ENCODE measurements around the gene SLC38A3.
"Not testable (repeated sequence)": the region's sequence is repeated elsewhere in the genome, so short reads cannot be mapped to it uniquely, and the experiment has no call there.

The SLC38A3 gene

DNA sequence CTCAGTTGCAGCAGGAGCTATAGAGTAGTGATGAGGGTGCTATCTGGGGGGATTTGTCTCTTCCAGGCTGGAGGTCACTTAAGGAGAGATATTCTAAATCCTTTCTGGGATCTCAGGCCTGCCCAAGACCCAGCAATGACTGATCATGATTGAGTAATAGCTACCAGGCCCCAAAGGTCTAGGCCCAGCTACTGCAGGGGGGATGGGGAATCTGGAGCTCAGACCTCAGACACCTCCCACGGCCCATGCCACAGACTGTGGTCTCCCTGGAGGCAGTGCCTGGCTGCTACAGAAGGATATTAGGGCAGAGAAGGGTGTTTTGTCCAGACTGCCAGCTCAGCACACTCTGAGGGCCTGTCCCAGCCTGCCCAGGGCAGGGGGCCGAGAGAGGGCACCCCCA lies 6.9 kb downstream of the SLC38A3 start:
- no peak for FAIRE-seq

DNA sequence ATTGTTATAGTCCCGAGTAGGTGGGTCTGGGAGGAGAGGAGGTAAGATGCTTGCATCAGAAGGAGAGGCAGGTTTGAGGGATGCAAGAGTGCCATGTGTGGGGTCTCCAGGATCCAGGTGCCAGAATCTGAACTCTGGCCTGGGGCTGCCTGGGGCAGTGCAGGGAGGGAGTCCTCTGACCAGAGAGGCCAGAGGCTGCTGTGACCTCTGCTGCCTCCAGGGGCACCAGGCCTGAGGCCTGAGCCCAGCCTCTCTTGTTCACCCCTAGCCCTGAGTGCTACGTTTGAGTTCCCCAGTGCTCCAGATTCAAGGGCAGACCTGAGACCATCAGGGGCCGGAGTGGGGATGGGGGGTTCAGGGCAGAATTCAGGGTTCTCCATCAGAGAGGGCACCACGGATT lies 7.4 kb downstream of the SLC38A3 start:
- FAIRE-seq, result no peak

DNA sequence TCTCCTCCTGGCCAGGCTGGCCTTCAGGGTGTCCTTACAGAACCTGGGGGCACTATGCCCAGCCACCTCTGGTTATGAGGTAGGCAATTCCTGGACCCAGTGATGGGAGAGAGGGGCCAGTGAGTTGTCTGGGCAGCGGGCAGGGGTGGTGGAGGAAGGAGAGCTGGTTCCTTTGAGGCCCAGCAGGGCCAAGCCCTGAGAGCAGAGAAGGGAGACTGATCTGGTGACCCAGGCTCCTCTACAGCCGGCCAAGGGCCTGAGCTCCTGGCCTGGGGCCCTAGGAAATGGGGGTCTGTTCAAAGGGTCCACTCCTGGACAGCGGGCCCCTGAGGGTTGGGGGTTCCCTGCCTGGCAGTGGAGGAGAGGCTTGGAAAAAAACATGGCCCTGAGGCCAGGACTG lies 7.9 kb downstream of the SLC38A3 start:
- FAIRE-seq, result no peak

DNA sequence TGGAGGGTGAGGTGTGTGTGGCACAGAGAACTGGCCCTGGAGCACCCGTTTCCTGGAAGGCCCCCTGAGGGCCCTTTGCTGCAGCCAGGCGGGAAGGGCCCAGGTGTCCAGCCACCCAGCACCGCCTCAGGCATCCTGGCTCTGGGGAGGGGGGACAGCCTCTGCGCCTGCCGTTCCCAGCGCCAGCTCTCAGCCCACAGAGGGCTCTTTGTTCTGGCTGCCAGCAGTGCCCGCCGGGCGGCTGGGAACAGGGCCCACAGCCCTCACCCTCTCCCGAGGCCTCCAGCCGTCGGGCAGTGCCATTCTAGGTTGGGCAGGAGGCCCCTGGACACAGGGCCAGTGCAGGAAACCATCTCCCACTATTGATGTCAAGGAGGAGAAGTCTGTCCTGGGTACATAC lies 8.3 kb downstream of the SLC38A3 start:
- no peak for FAIRE-seq

DNA sequence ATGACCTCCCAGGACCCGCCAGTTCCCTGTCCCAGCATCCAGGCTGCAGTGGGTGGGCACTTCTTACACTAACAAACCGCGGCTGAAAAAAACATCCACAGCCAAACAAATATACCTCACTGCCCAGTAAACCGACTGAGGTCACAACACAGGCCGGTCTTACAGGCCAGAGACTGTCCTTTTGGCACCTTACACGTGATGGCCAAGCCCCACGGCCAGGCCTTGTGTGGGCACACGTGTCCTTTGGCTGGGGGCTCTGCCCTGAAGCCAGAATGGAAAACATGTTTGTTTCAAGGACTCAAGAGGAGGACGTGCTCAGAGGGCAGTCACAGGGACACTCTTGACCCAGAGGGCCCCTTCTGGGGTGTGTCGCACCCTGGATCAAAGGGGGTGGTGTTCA lies 9.8 kb downstream of the SLC38A3 start:
- FAIRE-seq, result no peak

DNA sequence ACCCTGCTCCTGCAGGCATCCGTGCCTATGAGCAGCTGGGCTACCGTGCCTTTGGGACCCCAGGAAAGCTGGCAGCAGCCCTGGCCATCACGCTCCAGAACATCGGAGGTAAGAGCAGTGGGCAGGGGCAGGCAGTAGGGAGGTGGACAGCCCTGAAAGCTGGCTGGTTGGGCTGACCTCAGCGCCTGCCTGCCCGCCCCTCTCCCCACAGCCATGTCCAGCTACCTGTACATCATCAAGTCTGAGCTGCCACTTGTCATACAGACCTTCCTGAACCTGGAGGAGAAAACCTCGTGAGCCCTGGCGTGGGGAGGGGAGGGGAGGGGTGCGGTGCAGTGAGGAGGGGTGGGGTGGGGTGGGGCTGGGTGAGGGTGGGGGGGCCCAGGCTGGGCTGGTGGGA lies 10.5 kb downstream of the SLC38A3 start:
- no peak for FAIRE-seq

DNA sequence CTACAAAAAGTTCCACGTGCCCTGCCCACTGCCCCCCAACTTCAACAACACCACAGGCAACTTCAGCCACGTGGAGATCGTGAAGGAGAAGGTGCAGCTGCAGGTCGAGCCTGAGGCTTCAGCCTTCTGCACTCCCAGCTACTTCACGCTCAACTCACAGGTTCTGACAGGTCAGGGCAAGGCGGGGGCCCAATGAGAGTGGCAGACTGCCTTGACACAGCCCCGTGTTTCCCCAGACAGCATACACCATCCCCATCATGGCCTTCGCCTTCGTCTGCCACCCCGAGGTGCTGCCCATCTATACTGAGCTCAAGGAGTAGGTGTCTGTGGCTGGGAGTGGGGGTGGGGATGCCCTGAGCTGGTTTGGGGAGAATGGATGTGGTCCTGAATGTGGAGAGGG lies 12.6 kb downstream of the SLC38A3 start:
- FAIRE-seq, result no peak

DNA sequence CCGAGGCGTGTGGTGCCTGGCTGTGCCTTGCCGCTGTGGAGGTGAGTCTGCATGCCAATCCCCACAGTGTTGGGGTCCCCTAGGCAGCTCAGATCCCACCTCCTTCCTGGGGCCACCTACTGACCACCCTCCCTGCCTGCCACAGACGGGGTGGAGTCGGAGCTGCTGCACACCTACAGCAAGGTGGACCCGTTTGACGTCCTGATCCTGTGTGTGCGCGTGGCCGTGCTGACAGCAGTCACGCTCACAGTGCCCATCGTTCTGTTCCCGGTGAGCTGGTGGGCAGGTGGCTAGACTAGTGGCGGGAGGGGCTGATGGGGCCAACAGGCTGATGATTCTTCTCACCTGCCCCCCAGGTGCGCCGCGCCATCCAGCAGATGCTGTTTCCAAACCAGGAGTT lies 13.4 kb downstream of the SLC38A3 start:
- no peak for FAIRE-seq

DNA sequence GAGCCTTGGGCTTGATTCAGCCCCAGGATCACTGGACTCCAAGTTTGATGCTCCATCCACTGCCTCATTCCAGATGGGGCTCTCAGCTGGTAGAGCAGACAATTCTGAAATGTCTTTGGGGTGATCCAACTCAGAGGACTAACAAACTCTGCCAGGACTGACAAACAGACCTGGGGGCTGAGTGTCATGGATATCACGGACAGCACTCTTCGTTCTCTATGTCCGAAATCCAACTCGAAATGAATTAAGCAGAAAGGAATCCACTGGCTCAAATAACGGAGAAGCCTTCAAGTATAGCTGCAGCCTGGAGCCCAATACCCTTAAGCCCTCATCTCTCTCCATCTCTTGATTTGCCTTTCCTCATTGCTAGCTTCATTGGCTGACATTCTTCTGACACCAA lies 14.2 kb downstream of the SLC38A3 start:
- FAIRE-seq, result no peak

DNA sequence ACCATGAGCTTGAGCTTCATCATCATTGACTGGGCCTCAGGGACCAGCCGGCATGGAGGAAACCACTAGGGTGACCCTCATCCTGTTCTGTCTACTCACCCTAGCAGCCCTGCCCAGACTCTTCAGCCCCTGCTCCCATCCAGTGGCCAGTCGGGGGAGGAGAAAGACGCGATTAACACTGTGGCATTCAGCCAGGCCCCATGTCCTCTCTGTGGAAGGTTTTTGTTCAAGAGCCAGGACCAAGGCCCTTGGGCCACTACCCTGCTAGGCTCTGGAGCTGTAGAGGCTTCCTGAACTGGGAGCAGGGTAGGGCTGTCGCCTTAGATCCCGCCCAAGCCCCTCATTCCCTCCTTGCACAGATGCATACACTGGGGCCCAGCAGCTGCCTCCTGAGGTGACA lies 15.0 kb downstream of the SLC38A3 start:
- no peak for FAIRE-seq

DNA sequence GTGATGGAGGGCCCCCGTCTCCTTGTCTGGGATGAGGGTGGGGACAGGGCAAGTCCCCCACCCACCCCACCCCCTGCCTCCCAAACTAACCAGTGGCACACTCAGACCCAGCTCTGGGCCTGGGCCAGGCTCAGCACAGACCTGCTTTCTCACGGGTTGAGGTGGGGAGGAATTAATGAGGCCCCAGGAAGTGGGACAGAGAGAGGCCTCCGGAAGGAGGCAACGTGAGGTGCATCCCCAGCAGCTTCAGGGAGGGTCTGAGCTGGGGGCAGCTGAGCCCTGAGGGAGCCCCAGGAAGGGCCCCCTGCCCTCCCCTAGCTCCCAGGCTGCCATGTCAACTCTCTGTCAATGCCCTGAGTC lies 16.0 kb downstream of the SLC38A3 start:
- no peak for FAIRE-seq

DNA sequence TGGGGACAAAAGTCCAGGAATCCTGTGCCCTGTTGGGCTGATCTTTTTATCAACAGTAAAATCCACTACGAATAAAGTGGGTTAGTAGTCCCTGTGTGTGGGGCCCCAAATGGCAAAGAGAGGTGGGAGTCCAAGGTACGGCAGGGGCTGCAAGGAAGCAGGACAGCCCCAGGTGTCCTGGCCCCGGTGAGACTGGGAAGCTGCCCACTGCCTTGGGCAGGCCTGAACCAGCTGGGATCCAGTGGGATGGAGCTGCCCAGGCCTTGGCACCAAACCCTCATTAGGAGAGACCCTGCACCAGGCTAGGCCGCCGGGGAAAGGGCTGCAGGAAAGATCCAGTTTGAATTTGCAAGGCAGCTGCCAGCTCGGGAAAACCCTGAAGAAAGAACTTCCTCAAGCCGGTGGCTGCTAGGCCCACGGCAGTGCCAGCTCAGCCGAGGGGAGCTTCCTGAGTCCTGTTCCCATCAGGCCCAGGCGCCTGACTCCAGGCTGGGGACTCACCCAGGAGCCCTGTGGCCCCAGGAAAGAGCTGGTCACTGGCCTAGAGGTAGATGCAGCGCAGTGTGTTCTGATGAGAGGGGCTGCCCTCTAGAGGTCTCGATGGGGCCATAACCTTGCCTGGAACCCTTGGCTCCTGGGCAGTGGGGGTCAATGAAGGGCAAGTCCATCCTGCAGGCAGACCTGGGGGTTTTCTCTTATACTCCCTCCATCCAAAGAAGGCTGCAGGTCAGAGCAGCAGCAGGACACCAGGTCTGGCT lies 16.5 kb downstream of the SLC38A3 start:
- no peak for FAIRE-seq

DNA sequence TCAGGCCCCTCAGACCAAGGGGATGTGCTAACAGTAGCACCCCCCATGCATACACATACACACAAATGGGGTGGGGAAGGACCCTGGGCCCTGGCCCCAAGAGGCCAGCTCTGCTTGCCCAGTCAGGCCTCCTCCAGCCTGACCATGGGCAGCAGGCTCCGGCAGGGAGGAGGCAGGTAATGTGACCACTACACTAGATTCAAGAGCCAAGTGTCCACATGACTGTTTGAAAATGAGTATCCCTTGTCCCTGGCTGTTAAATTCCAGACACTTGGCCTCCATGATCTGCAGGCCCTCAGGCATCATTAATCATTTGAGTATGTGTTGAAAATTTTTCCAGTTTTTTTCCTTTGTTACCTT lies 17.1 kb downstream of the SLC38A3 start:
- FAIRE-seq, result no peak

DNA sequence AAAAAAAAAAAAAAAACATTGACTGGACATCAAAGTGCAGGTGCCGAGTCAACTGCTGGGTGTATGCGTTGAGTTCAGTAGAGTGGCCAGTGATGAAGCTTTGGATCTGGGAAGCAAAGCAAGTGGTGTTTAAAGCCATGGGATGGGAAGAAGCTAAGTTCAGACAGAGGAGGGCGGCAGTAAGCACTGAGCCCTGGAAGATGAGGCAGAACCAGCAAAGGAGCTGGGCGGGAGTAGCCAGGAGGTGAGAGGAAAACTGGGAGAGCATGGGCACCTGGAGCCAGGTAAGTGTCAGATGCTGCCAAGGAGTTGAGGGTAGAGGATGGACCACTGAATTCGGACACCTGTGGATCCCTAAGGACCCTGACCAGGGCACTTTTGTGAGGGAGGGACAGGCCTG lies 19.6 kb downstream of the SLC38A3 start:
- FAIRE-seq, result no peak

DNA sequence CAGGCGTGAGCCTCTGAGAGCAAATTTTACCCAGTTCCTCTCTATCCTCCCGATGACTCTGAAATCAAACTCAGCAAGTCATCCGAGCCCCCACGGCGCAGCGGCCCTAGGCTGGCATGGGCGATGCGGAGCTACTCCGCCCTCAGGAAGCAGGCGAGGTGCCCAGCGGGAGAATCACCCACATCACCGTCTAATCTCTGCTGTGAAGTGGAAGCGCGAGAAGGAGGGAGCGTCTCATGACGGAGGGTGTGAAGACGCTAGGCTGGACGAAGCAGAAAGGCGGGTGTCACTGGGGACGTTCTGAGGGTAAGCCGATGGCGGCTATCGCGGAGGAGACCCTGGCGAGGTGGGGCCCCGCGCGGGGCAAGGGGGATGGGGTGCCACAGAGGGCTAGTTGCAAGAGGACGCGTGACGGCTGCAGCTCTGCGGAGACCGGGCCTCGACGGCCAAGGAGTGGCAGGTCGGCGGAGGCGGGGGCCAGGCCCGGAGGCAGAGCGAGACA lies 21.9 kb downstream of the SLC38A3 start:
- FAIRE-seq, result no peak

DNA sequence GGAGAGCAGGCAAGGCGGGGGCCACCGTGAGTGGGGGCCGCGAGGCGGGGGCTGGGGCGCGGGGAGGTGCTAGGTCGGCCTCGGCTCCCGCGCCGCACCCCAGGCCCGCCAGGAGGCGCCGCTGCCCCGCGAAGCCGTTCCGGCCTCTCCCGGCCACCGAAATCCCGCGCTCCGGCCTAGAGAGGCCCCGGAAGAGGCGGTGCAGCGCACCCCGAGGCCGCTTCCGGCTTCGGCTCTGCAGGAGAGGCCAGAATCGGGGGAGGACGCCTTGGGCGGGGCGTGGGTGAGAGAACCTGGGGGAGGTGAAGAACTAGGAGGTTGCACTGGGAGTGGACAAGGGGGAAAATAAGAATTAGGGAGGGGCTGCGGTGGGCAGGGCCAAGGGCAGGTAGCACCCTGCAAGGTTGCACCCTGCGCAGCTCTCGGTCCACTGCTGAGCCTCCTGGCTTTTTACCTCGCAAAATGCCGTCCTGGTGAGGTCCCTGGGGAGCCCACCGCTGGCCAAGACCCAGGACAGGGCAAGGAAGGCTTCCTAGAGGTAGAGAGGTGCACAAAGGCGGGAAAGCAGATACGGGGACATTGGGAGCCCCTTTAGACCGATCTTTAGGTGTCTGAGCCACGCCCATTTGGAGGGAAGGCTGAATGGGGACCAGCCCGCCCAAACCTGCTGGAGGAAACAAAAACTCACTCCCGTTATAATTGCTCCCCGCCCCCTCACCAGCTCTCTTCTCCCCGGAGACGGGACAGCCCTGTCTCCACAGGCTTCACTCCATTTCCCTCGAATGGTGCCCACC lies 22.5 kb downstream of the SLC38A3 start:
- no peak for FAIRE-seq

DNA sequence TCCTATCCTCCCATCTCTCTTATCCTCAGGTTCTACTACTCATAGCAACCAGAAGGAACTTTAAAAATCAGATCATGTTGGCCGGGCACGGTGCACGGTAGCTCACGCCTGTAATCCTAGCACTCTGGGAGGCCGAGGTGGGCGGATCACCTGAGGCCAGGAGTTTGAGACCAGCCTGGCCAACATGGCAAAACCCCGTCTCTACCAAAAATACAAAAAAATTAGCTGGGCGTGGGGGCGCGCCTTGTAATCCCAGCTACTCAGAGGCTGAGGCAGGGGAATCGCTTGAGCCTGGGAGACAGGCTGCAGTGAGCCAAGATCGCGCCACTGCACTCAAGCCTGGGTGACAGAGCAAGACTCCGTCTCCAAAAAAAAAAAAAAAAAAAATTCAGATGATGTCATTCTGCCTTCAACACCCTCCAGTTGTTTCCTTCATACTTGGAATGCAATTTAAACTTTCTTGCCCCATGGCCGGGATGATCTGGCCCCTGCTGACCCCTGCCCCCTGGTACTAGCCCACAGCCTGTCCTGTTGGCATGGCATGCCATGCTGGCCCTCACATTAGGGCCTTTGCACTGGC lies 23.2 kb downstream of the SLC38A3 start:
- not testable (repeated sequence) for FAIRE-seq

DNA sequence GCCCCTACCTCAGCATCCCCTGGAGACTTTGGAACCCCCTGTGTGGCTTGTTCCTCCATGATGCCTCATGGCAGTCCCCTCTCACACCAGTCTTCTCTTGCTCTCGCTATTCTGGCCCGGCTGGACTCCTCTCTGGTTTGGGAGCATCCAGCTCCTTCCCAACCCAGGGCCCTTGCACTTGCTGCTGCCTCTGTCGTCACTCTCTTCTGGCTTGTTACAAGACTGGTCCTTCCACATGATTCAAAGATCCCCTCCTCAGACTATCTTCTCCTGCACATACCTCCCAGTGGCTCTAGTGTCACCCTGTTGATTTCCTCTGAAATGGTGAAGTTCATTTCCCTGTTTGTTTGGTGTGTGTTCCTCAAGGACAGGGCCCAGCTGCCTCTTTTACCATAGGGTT lies 24.4 kb downstream of the SLC38A3 start:
- no peak for FAIRE-seq

DNA sequence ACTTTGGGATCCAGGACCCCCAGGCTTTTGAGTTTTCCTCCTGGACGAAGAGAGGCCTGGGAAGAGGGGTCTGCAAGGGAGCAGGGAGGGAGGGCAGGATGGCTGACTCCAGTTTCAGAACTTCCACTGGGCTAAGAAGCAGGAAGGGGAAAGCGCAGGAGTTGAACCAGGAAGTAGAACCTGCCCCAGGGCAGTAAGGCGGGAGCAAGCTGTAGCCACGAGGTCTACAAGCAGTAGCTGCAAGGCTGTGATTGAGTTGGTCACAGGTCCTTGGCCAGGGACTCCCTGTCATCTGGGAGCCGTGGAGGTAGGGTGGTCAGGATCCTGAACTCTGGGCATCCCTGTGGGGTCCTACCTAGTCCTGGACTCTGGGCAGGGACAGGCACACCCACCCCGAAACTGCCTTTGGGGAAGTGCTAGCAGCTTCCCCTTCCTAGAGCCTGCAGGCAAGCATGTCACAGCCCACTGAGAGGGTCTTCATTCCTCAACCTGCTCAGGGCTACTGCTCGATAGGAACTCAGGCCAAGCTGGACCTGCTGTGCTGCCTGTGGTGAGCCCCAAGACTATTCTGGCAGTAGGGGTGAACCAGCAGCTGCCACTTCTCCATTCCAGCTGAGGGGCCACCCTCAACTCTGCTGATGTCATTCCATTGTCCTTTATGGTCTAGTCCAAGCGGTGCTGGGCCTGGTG lies 25.2 kb downstream of the SLC38A3 start:
- no peak for FAIRE-seq

DNA sequence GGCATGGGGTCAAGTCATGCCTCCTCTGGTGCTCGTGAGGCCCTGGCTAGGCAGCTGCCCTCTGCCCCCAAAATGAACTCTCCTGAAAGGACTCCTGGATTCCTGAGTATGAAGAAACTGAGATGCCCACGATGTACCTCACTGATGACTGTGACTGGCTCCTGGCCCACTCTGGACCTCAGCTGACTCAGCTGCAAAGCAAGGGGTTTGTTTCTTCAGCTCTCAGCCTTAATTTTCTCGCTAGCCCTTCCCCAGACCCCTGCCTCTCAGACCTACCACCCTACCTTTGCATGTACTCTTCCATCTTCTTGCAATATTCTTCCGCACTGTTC lies 25.7 kb downstream of the SLC38A3 start:
- FAIRE-seq, result no peak

DNA sequence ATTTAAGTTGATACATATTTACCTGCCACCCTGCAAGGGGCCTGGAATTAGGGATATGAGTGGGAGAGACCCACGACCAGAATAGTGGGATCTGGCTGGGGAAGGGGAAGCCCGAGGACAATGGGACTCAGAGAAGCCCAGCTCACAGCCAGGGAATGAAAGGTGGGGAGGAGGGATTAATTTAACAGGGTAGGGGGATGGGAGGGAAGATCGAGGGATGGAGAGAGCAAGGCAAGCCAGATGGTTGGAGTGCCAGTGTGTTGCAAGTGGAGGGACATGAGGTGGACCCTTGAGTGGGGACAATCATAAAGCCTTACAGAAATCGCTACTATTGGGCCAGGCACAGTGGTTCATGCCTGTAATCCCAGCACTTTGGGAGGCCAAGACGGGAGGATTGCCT lies 26.5 kb downstream of the SLC38A3 start:
- FAIRE-seq, result no peak

DNA sequence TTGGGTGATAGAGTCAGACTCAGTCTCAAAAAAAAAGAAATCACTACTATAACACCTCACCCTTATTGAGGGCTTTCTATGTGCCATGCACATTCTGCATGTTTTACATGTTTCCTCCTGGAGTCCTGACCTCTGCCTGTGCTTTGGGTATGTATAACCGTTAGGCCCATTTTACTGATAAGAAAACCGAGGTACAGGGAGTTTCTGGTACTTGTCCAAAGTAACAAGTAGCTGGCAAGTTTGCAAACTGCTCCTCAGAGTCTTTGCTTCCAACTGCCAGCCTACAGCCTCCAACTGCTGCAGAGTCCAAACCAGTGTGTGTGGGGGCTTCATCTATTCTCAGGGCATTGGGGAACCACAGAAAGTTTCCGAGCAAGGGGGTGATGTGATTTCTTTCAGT lies 27.2 kb downstream of the SLC38A3 start:
- FAIRE-seq, result no peak

DNA sequence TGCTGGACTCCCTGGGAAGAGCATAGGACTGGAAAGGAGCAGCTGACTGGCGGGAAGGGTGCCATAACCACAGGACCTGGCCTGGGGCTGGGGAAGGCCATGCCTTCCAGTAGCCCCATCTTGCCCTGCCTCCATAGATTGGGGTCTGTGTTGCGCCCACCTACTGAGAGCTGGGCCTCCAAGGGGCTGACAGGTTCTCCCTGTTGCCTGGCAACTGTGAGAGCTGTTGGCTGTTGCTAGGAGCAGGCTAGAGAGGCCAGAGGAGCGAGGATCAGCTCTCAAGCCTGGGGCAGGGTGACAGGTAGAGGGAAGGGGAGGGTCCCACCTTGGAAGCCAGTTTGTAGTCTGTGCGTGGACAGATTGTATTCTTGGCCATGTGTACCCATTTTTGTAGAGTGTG lies 28.1 kb downstream of the SLC38A3 start:
- no peak for FAIRE-seq
